Breast epithelium (tissue), 4 donors: ENCODE data around the gene NIN. TPM values are rescaled to one million over a fixed set of nuclear protein-coding genes. Genes with fewer than 3 reads are reported as not detected.

Experiments used
- DNase-seq, 2 donors: peaks; one replicate each; pipeline ENCODE4 v3.0.0-alpha.2; 2019; ENCODE audit warnings: low spot score in 2 of 2
- H3K27ac ChIP-seq, 2 donors: fragments of 200-600 bp; sonication (generic) in 1 of 2; one replicate each; pipeline ENCODE4 v1.5.1; 2016 to 2019; ENCODE audit warnings: mild to moderate bottlenecking in 1 of 2
- H3K27me3 ChIP-seq, 2 donors: fragments of 200-600 bp; sonication (generic) in 1 of 2; one replicate each; pipeline versions ENCODE4 v1.5.1 to v1.6.0; 2017 to 2019; ENCODE audit warnings: control low read depth in 1 of 2, mild to moderate bottlenecking in 1 of 2
- H3K36me3 ChIP-seq: fragments of 200-600 bp; one replicate; pipeline ENCODE4 v1.5.1; 2019
- H3K4me1 ChIP-seq, 2 donors: fragments of 200-600 bp; sonication (generic); one replicate each; pipeline ENCODE4 v1.5.1; 2016 to 2019; ENCODE audit warnings: control low read depth in 1 of 2
- H3K4me3 ChIP-seq, 3 donors: fragments of 200-600 bp; sonication (generic); 1 replicate in 2 of 3; 2 replicates in 1 of 3; pipeline ENCODE4 v1.5.1; 2016 to 2019; ENCODE audit warnings: mild to moderate bottlenecking in 3 of 3, moderate library complexity in 2 of 3
- H3K9me3 ChIP-seq, 2 donors: fragments of 200-600 bp; sonication (generic) in 1 of 2; one replicate each; pipeline ENCODE4 v1.5.1; 2016 to 2019; ENCODE audit warnings: control low read depth in 1 of 2
- CTCF ChIP-seq, 3 donors: fragments of 450-650 bp; IDR thresholded peaks; one replicate each; pipeline ENCODE4 v1.5.1; 2016 to 2017; ENCODE audit warnings: antibody characterized with exemption in 3 of 3, mild to moderate bottlenecking in 3 of 3, moderate library complexity in 3 of 3
- POLR2A ChIP-seq: fragments of 450-650 bp; IDR thresholded peaks from one replicate; pipeline ENCODE4 v1.6.1; 2016; ENCODE audit warnings: antibody characterized with exemption, mild to moderate bottlenecking, moderate library complexity
- POLR2AphosphoS5 ChIP-seq, 3 donors: sonication (generic); formaldehyde crosslinking; IDR thresholded peaks; one replicate each; pipeline ENCODE4 v1.6.1; 2017; ENCODE audit warnings: antibody characterized with exemption in 3 of 3
- intact Hi-C: fragments of 100-400 bp; cut with DNase I; formaldehyde crosslinking; loops from one replicate; pipeline ENCODE4 v1.15.1; 2023; ENCODE audit warnings: low total_unique reads
- total RNA-seq, 3 donors: library from RNA; depleted of rRNA; stranded (reverse); fragments of >200 nt; gene quantifications; one replicate each; pipeline ENCODE4 v1.1.0, GENCODE V29; 2016

NIN gene
- total RNA-seq, 3 donors from 2014 or later, result 38.1 to 42.9 (median 40.4) TPM

GRCh38 chr14:50853891-50854290 lies 22.9 kb upstream of the NIN start:
- DNase-seq, result no peak
- H3K27me3 ChIP-seq, result no peaks in the 10 kb centered on the region
- H3K4me1 ChIP-seq, result no peaks in the 10 kb centered on the region
- no peaks in the 10 kb centered on the region for H3K9me3 ChIP-seq
- H3K4me3 ChIP-seq, result no peak overlapping the region
- intact Hi-C loops, result no loop called here
- no peak overlapping the region for H3K27ac ChIP-seq
- H3K36me3 ChIP-seq, result no peaks in the 10 kb centered on the region
- TF ChIP-seq CTCF (IDR thresholded peaks at IDR 0.05) (no peak), POLR2A (no peak), POLR2AphosphoS5 (IDR thresholded peaks at IDR 0.05) (no peak)

GRCh38 chr14:50846226-50846880 lies 15.4 kb upstream of the NIN start:
- intact Hi-C loops, result no loop called here
- no peak for DNase-seq
- Histone ChIP-seq H3K9me3 (no peaks in the 10 kb centered on the region), H3K27me3 (no peaks in the 10 kb centered on the region), H3K4me1 (no peaks in the 10 kb centered on the region), H3K4me3 (no peak overlapping the region), H3K36me3 (no peaks in the 10 kb centered on the region), H3K27ac (no peak overlapping the region)
- TF ChIP-seq CTCF (IDR thresholded peaks at IDR 0.05) (no peak), POLR2AphosphoS5 (IDR thresholded peaks at IDR 0.05) (no peak), POLR2A (no peak)

GRCh38 chr14:50845166-50845565 lies 14.2 kb upstream of the NIN start:
- H3K27me3 ChIP-seq, result no peaks in the 10 kb centered on the region
- intact Hi-C loops, result no loop called here
- no peaks in the 10 kb centered on the region for H3K4me1 ChIP-seq
- no peaks in the 10 kb centered on the region for H3K9me3 ChIP-seq
- DNase-seq, result no peak
- no peak overlapping the region for H3K4me3 ChIP-seq
- no peak for TF ChIP-seq CTCF (IDR thresholded peaks at IDR 0.05)
- no peak overlapping the region for H3K27ac ChIP-seq
- H3K36me3 ChIP-seq, result no peaks in the 10 kb centered on the region

- TF ChIP-seq POLR2AphosphoS5 (IDR thresholded peaks at IDR 0.05) (no peak), POLR2A (no peak), CTCF (IDR thresholded peaks at IDR 0.05) (no peak)
- intact Hi-C loops, result no loop called here
- no peak for DNase-seq
- H3K4me3 ChIP-seq, result no peak overlapping the region
- no peak overlapping the region for H3K27ac ChIP-seq
- no peaks in the 10 kb centered on the region for H3K4me1 ChIP-seq
- H3K36me3 ChIP-seq, result no peaks in the 10 kb centered on the region
- no peaks in the 10 kb centered on the region for H3K9me3 ChIP-seq
- no peaks in the 10 kb centered on the region for H3K27me3 ChIP-seq
These were observed 13.4 kb upstream of the NIN start for GRCh38 chr14:50844391-50844790.

- no peaks in the 10 kb centered on the region for H3K4me1 ChIP-seq
- no peak overlapping the region for H3K27ac ChIP-seq
- no peaks in the 10 kb centered on the region for H3K36me3 ChIP-seq
- no peaks in the 10 kb centered on the region for H3K9me3 ChIP-seq
- no peak for DNase-seq
- H3K27me3 ChIP-seq, result no peaks in the 10 kb centered on the region
- no peak overlapping the region for H3K4me3 ChIP-seq
- intact Hi-C loops, result no loop called here
- no peak for TF ChIP-seq CTCF (IDR thresholded peaks at IDR 0.05)
These were observed 8.7 kb upstream of the NIN start for GRCh38 chr14:50839691-50840090.
